Kidney epithelial cell (primary cell): ENCODE measurements around the gene RPL10A. TPM values are rescaled to one million over a fixed set of nuclear protein-coding genes. Genes with fewer than 3 reads are reported as not detected.
A peak's percentile ranks its signal among the peaks of the same experiment; 100 is the strongest.

Source experiments
- DNase-seq: peaks from one replicate; pipeline ENCODE4 v3.0.0-alpha.2; 2010; ENCODE audit warnings: low read depth
- H3K27me3 ChIP-seq: 2 replicates; pipeline ENCODE4 v1.6.0; 2011; ENCODE audit warnings: low read length; ENCODE audit not compliant: control insufficient read depth, insufficient read depth
- H3K36me3 ChIP-seq: 2 replicates; pipeline ENCODE4 v1.5.1; 2011; ENCODE audit warnings: low read length; ENCODE audit not compliant: control insufficient read depth, insufficient read depth
- H3K4me3 ChIP-seq: 2 replicates; pipeline ENCODE4 v1.5.1; 2011; ENCODE audit warnings: low read depth, mild to moderate bottlenecking, control low read depth, low read length
- total RNA-seq: library from RNA; depleted of rRNA; stranded (reverse); fragments of >200 nt; gene quantifications from 2 replicates; pipeline ENCODE4 v1.2.3, GENCODE V29; 2015
- TF ChIP-seq, protein P1 (sequence below): IDR thresholded peaks from 2 replicates; pipeline ENCODE4 v1.5.1; 2011; ENCODE audit warnings: mild to moderate bottlenecking, moderate library complexity, low read length, control low read depth, inconsistent platforms; ENCODE audit not compliant: insufficient read depth, poor library complexity, severe bottlenecking

The RPL10A gene
- total RNA-seq, 1 donor from 2014 or later = 1,851 TPM

DNA sequence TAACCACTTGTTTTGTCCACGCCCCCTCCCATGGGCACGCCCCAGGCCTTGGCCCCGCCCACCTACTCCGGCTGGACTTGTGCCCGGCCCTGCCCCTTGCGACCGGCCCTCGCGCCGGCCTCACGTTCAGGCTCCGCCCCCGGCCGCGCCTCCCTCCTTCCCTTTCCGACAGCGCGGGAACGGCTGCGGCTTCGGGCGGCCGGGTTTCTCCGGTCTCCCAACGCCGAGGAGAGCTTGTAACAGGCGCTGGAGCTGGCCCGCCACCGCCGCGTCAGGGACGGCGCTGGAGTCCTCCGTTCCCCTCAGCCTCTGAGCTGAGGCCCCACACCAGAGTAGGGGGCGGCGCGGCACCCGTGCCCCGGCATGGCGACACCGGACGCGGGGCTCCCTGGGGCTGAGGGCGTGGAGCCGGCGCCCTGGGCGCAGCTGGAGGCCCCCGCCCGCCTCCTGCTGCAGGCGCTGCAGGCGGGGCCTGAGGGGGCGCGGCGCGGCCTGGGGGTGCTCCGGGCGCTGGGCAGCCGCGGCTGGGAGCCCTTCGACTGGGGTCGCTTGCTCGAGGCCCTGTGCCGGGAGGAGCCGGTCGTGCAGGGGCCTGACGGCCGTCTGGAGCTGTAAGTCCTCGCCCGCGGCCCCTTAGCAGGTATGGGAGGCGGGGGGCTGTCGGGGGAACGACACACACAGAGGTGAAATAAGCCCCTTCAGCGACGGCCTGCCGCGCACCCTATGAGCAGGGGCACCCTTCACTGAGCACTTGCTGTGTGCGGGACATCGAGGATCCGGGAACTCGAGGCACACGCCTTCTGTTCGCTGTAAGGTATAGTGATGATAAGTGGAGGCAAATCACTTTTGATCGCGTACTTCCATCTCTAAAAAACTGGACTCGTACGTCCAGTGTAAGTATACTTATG lies 15.8 kb upstream of the RPL10A start, which contains the start of gene FANCE:
FANCE (plus strand) TSS at position 156 of the 908 bp plus-strand sequence; CDS start at position 364, 208 bp downstream.
- peak; percentile 50 for DNase-seq
- H3K4me3 ChIP-seq = peak within 1 kb of the TSS; percentile 68
- no peaks in the 10 kb centered on the region for H3K36me3 ChIP-seq
- TF ChIP-seq, protein P1, sequence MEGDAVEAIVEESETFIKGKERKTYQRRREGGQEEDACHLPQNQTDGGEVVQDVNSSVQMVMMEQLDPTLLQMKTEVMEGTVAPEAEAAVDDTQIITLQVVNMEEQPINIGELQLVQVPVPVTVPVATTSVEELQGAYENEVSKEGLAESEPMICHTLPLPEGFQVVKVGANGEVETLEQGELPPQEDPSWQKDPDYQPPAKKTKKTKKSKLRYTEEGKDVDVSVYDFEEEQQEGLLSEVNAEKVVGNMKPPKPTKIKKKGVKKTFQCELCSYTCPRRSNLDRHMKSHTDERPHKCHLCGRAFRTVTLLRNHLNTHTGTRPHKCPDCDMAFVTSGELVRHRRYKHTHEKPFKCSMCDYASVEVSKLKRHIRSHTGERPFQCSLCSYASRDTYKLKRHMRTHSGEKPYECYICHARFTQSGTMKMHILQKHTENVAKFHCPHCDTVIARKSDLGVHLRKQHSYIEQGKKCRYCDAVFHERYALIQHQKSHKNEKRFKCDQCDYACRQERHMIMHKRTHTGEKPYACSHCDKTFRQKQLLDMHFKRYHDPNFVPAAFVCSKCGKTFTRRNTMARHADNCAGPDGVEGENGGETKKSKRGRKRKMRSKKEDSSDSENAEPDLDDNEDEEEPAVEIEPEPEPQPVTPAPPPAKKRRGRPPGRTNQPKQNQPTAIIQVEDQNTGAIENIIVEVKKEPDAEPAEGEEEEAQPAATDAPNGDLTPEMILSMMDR = no peak
- H3K27me3 ChIP-seq = no peaks in the 10 kb centered on the region

DNA sequence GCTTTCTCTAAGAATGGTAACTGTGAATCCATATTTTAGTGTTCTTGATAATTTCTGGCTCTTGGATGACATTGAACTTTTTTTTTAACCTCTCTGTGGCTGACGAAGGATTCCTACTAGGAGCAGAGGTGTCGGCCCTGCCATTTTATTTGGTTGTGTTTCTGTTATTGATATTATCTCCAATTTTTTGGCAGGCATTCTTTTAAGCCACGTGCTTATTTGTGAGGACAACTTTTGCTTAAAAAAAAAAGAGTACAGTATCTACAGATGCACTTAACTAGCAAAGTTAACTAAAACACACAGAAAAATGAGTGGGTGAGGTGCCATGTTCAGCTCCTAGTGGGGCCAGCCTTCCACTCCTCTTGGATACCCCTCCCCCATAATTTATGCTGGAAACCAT lies 15.0 kb upstream of the RPL10A start:
- DNase-seq = no peak
- H3K27me3 ChIP-seq = no peaks in the 10 kb centered on the region
- TF ChIP-seq, protein P1 = no peak
- no peaks in the 10 kb centered on the region for H3K36me3 ChIP-seq
- no peak overlapping the region for H3K4me3 ChIP-seq

DNA sequence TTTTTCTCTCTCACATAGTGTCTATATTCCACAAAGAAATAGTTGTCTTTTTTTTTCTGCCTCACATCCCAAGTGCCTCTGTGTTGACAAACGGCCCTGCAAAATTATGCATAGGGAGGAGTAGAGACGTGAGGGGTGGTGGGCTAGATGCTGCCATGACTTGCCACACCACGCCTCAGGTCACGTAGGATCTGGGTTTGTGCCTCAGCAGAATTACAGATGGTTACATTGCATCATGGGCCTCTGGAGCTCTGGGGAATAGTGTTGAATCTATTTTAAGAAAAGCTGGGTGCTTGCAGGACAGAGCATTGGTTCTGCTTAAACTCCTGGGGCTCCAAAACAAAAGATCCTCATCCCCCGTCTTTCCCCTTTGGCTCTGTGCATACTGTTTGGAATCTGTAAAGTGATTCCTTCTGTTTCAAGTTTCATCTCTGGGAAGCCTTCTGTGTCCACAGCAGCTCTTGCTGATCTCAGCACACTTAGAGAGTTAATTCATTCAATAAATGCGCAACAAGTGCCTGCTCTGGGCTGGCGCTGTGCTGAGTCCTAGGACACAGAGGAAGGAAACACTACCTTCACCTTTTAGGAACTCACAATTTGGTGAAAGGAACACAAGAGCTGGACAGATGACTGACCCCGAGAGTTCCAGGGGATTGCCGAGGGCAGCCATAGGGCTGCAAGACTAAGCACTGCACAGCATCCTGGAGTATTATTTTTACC lies 13.7 kb upstream of the RPL10A start:
- Histone ChIP-seq H3K36me3 (no peaks in the 10 kb centered on the region), H3K27me3 (no peaks in the 10 kb centered on the region), H3K4me3 (no peak overlapping the region)
- TF ChIP-seq, protein P1 = no peak
- DNase-seq = no peak

DNA sequence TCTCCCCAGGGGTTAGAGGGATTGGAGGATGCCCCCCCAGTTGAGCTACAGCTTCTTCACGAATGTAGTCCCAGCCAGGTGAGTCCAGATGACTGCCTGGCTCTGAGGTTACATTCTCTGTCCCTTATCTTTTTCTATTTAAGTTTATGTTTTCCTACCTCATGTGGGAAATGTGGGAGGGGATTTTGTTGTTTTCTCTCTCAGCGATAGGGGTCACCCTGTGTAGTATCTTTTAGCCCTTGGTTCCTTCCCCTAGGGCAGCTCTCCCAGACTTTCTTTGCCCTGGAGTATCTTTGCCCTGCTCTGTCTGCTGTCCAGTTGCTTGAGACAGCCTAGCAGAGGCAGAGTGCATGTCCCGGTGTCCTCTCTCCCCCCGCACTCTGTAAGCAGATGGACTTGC lies 10.3 kb upstream of the RPL10A start:
- DNase-seq = no peak
- Histone ChIP-seq H3K36me3 (no peaks in the 10 kb centered on the region), H3K27me3 (no peaks in the 10 kb centered on the region), H3K4me3 (no peak overlapping the region)
- TF ChIP-seq, protein P1 = no peak

DNA sequence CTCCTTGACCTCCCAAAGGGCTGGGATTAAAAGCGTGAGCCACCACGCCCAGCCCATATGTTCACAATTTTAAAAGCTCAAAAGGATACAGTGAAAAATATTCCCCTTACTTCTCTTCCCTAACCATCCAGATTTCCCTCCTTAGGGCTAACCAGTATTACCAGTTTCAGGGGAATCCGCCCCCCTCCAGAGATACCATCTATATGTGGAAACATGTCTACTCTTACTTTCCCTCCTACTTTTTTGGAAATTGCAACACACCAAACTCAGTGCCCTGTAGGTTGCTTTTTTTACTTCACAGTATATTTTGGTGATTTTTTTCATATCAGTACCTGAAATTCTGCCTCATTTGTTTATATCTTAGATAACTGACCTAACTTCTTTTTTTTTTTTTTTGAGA lies 6.9 kb upstream of the RPL10A start:
- Histone ChIP-seq H3K4me3 (no peak overlapping the region), H3K36me3 (no peaks in the 10 kb centered on the region), H3K27me3 (no peaks in the 10 kb centered on the region)
- DNase-seq = no peak
- TF ChIP-seq, protein P1 = no peak
